ENCODE measurements around the gene MAML3.

Gene MAML3

GRCh38 chr4:139694522-139695107 lies 459.4 kb downstream of the MAML3 start:
- no peak for DNase-seq

- peak; percentile 38 to 46 for DNase-seq
Measured at GRCh38 chr4:139692309-139693012, 461.5 kb downstream of the MAML3 start.

- DNase-seq, result no peak
Measured at GRCh38 chr4:139690419-139690818, 463.6 kb downstream of the MAML3 start.

- no peak for DNase-seq
Measured at GRCh38 chr4:139689093-139689722, 464.8 kb downstream of the MAML3 start.

GRCh38 chr4:139686988-139687387 lies 467.0 kb downstream of the MAML3 start:
- no peak for DNase-seq

GRCh38 chr4:139686130-139686529 lies 467.9 kb downstream of the MAML3 start:
- no peak for DNase-seq

GRCh38 chr4:139685180-139685579 lies 468.8 kb downstream of the MAML3 start:
- DNase-seq, result no peak

GRCh38 chr4:139684351-139684750 lies 469.6 kb downstream of the MAML3 start:
- no peak for DNase-seq

GRCh38 chr4:139682741-139683151 lies 471.2 kb downstream of the MAML3 start:
- DNase-seq, result no peak

- no peak for DNase-seq
Measured at GRCh38 chr4:139682309-139682708, 471.7 kb downstream of the MAML3 start.

GRCh38 chr4:139676913-139677585 lies 476.9 kb downstream of the MAML3 start:
- no peak for DNase-seq

- DNase-seq, result no peak
Measured at GRCh38 chr4:139676365-139676764, 477.6 kb downstream of the MAML3 start.

- no peak for DNase-seq
Measured at GRCh38 chr4:139675651-139676050, 478.3 kb downstream of the MAML3 start.

GRCh38 chr4:139674875-139675550 lies 479.0 kb downstream of the MAML3 start:
- peak; percentile 94 to 96 for DNase-seq

- DNase-seq, result no peak
Measured at GRCh38 chr4:139672732-139673131, 481.3 kb downstream of the MAML3 start.

- DNase-seq, result no peak
Measured at GRCh38 chr4:139672215-139672614, 481.8 kb downstream of the MAML3 start.

- DNase-seq, result no peak
Measured at GRCh38 chr4:139670775-139671174, 483.2 kb downstream of the MAML3 start.

GRCh38 chr4:139669890-139670289 lies 484.1 kb downstream of the MAML3 start:
- no peak for DNase-seq

GRCh38 chr4:139669335-139669734 lies 484.6 kb downstream of the MAML3 start:
- no peak for DNase-seq

GRCh38 chr4:139668658-139669201 lies 485.3 kb downstream of the MAML3 start:
- DNase-seq, result no peak

GRCh38 chr4:139668036-139668435 lies 485.9 kb downstream of the MAML3 start:
- DNase-seq, result no peak
